Measurements from ENCODE around the gene EFHC1. TPM values are rescaled to one million over a fixed set of nuclear protein-coding genes. Genes with fewer than 3 reads are reported as not detected.

EFHC1 gene
- total RNA-seq, 1 donor from 2014 or later: 6.6 TPM

GRCh38 chr6:52519618-52520017 is 99.5 kb downstream of the EFHC1 start:
- peak; percentile 69 for DNase-seq (ENCODE audit: low read depth)
- no peak for FAIRE-seq
- H3K27me3 ChIP-seq (ENCODE audit: control insufficient read depth, insufficient read depth, low read length): no peaks in the 10 kb centered on the region

DNA sequence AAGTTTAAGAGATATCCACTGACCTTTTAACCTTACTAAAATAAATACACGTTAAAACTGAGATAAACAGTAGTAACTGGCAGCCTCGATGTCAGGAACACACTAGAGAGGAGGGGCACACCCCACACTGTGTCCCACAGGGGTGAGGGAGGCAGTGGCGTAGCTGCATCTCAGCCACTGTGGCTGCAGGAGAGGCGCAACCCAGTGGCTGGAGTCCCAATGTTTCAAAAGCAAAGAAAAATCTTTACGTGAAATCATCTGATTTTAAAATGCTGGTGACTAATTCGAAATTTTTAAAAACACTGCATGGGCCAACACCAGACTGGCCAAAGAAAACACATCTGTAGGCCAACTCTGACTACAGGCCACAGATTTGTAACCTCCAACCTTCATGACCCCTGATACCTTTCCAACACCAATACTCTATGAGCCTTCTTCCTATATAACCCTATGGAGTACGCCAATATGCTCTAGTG is 102.0 kb downstream of the EFHC1 start:
- no peak for DNase-seq (ENCODE audit: low read depth)
- FAIRE-seq: no peak

More at GRCh38 chr6:52519618-52520017, 99.5 kb downstream of the EFHC1 start:
- TF ChIP-seq, protein P1, sequence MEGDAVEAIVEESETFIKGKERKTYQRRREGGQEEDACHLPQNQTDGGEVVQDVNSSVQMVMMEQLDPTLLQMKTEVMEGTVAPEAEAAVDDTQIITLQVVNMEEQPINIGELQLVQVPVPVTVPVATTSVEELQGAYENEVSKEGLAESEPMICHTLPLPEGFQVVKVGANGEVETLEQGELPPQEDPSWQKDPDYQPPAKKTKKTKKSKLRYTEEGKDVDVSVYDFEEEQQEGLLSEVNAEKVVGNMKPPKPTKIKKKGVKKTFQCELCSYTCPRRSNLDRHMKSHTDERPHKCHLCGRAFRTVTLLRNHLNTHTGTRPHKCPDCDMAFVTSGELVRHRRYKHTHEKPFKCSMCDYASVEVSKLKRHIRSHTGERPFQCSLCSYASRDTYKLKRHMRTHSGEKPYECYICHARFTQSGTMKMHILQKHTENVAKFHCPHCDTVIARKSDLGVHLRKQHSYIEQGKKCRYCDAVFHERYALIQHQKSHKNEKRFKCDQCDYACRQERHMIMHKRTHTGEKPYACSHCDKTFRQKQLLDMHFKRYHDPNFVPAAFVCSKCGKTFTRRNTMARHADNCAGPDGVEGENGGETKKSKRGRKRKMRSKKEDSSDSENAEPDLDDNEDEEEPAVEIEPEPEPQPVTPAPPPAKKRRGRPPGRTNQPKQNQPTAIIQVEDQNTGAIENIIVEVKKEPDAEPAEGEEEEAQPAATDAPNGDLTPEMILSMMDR (IDR thresholded peaks at IDR 0.05; ENCODE audit: insufficient read depth, low read length, severe bottlenecking): no peak
- Histone ChIP-seq H3K36me3 (ENCODE audit: control insufficient read depth, insufficient read depth, low read length) (peaks cover 1% of the 10 kb centered on the region), H3K4me3 (ENCODE audit: low read depth, low read length) (no peak overlapping the region)

DNA sequence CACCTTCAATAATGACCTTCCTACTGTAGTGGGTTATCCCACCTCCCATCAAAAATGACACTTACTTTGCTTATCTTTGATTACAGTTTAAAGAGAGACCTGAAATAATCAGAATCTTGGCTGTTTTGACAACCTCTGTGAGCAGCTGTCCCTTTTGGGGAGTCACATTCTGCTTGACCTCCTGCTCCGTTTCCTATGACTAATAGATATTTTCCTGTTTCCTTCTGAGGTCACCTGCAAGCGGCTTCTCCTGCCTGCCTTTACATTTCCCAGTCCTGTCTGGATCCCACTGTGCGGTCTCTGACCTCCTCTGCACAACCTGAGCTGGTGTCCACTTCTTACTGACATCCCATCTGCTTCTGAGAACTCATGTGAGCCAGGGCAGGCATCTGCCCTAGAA is 102.5 kb downstream of the EFHC1 start:
- no peak for FAIRE-seq
- H3K4me3 ChIP-seq (ENCODE audit: low read depth, low read length): no peak overlapping the region
- TF ChIP-seq, protein P1 (IDR thresholded peaks at IDR 0.05; ENCODE audit: insufficient read depth, low read length, severe bottlenecking): no peak
- DNase-seq (ENCODE audit: low read depth): peak; percentile 50
- no peaks in the 10 kb centered on the region for H3K36me3 ChIP-seq (ENCODE audit: control insufficient read depth, insufficient read depth, low read length)
- no peaks in the 10 kb centered on the region for H3K27me3 ChIP-seq (ENCODE audit: control insufficient read depth, insufficient read depth, low read length)

More for the DNA sequence above, 102.0 kb downstream of the EFHC1 start:
- Histone ChIP-seq H3K4me3 (ENCODE audit: low read depth, low read length) (no peak overlapping the region), H3K27me3 (ENCODE audit: control insufficient read depth, insufficient read depth, low read length) (no peaks in the 10 kb centered on the region), H3K36me3 (ENCODE audit: control insufficient read depth, insufficient read depth, low read length) (no peaks in the 10 kb centered on the region)
- TF ChIP-seq, protein P1 (IDR thresholded peaks at IDR 0.05; ENCODE audit: insufficient read depth, low read length, severe bottlenecking): no peak

DNA sequence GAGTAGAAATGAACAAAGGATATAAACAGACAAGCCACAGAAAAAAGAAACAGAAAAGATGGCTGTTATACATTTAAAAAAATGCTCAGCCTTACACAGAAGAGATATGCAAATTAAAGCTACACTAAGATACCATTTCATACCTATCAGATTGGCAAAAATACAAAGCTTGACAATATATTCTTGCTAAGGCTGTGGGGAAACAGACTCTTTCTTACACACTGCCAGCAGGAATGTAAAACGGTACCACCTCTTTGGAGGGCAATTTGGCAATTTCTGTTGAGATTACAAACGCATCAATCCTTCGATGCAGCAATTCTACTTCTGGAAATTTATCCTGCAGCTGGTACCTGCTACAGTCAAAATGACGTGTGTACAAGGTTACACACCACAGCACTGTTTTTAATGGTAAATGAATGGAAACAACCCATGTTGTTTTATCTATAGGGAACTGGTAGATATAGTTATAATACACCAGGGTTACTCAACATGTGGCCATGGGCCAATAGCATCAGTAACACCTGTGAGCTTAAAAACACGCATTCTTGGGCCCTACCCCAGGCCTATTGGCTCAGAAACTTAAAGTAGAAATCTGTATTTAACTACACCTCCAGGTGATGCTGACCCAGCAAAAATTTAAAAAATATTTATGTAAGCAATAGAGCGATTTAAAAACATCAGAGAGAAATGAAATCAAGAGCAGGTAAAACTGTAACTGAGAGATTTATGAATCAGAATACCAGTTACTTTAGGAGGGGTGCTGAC is 103.4 kb downstream of the EFHC1 start:
- no peak for FAIRE-seq
- TF ChIP-seq, protein P1 (IDR thresholded peaks at IDR 0.05; ENCODE audit: insufficient read depth, low read length, severe bottlenecking): no peak
- Histone ChIP-seq H3K27me3 (ENCODE audit: control insufficient read depth, insufficient read depth, low read length) (no peaks in the 10 kb centered on the region), H3K4me3 (ENCODE audit: low read depth, low read length) (no peak overlapping the region), H3K36me3 (ENCODE audit: control insufficient read depth, insufficient read depth, low read length) (no peaks in the 10 kb centered on the region)
- peak; percentile 45 for DNase-seq (ENCODE audit: low read depth)

DNA sequence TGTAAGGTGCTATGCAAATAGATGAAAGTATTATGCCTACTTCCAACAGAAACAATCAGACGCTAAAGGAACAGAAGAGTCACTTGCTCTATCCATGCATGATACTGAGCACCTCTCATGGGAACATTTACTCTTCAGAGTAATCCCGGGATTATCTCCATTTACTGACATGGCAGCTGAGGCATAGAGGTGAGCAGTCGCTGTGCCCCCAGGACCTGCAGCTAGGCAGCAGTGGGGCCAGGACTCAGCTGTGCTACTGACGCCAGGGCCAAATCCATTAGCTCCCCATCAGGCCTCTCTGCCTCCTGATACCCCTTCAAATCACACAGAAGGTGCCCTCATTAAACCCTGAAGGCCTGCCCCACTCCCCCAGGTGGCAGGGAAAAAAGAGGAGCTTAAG is 104.8 kb downstream of the EFHC1 start:
- Histone ChIP-seq H3K36me3 (ENCODE audit: control insufficient read depth, insufficient read depth, low read length) (no peaks in the 10 kb centered on the region), H3K27me3 (ENCODE audit: control insufficient read depth, insufficient read depth, low read length) (no peaks in the 10 kb centered on the region), H3K4me3 (ENCODE audit: low read depth, low read length) (no peak overlapping the region)
- DNase-seq (ENCODE audit: low read depth) (no peak), FAIRE-seq (no peak)
- TF ChIP-seq, protein P1 (IDR thresholded peaks at IDR 0.05; ENCODE audit: insufficient read depth, low read length, severe bottlenecking): no peak
